WTC11 (cell line): Measurements from ENCODE around the gene SUPT3H. TPM values are rescaled to one million over a fixed set of nuclear protein-coding genes. Genes with fewer than 3 reads are reported as not detected.

Experiments used
- ATAC-seq: fragments of 200-7000 bp; cut with Tn5 transposase; 2 replicates; pipeline ENCODE4 v1.10.0; 2021; ENCODE audit warnings: mild to moderate bottlenecking, moderate library complexity
- CTCF ChIA-PET: fragments of 300-600 bp; sonication (Branson Sonifier 250); formaldehyde crosslinking; loops from one replicate; lab custom pipeline; 2021; ENCODE audit warnings: antibody characterized with exemption; lab: Charles Lee
- POLR2A ChIA-PET: fragments of 350-600 bp; sonication (Branson Sonifier 250); formaldehyde crosslinking; loops from one replicate; lab custom pipeline; 2021; ENCODE audit warnings: antibody characterized with exemption; lab: Charles Lee
- DNase-seq: peaks from one replicate; pipeline ENCODE4 v3.0.0; 2021; ENCODE audit warnings: low spot score
- H3K27ac Mint-ChIP-seq: 2 replicates; pipeline ENCODE4 v1.8.0; 2021; ENCODE audit warnings: mixed read lengths
- H3K27me3 Mint-ChIP-seq: 2 replicates; pipeline ENCODE4 v1.8.0; 2021; ENCODE audit warnings: low read depth, mild to moderate bottlenecking, moderate library complexity, mixed read lengths
- H3K36me3 Mint-ChIP-seq: 2 replicates; pipeline ENCODE4 v1.8.0; 2021; ENCODE audit warnings: mixed read lengths
- H3K4me1 Mint-ChIP-seq: 2 replicates; pipeline ENCODE4 v1.8.0; 2022; ENCODE audit warnings: mixed read lengths
- H3K4me3 Mint-ChIP-seq: 2 replicates; pipeline ENCODE4 v1.8.0; 2021; ENCODE audit warnings: mild to moderate bottlenecking, moderate library complexity, mixed read lengths
- H3K9me3 Mint-ChIP-seq: 2 replicates; pipeline ENCODE4 v1.8.0; 2021; ENCODE audit warnings: mixed read lengths
- AFF4 ChIP-seq: sonication (generic); formaldehyde crosslinking; IDR thresholded peaks from 2 replicates; pipeline ENCODE4 v1.8.1; 2023; ENCODE audit warnings: mild to moderate bottlenecking, missing genetic modification reagents, borderline replicate concordance
- ATF1 ChIP-seq: sonication (generic); formaldehyde crosslinking; IDR thresholded peaks from 2 replicates; pipeline ENCODE4 v1.8.1; 2023; ENCODE audit warnings: mild to moderate bottlenecking, moderate library complexity, missing genetic modification reagents
- ATF2 ChIP-seq: sonication (generic); formaldehyde crosslinking; IDR thresholded peaks from 2 replicates; pipeline ENCODE4 v1.8.1; 2022; ENCODE audit warnings: low read depth, missing genetic modification reagents, borderline replicate concordance
- CREM ChIP-seq: sonication (generic); formaldehyde crosslinking; IDR thresholded peaks from 2 replicates; pipeline ENCODE4 v1.8.1; 2022; ENCODE audit warnings: mild to moderate bottlenecking, missing genetic modification reagents, moderate library complexity
- CTCF ChIP-seq: fragments of 200-600 bp; IDR thresholded peaks from 2 replicates; pipeline ENCODE4 v1.8.0; 2022; ENCODE audit warnings: antibody characterized with exemption
- E2F4 ChIP-seq: sonication (generic); formaldehyde crosslinking; IDR thresholded peaks from 2 replicates; pipeline ENCODE4 v1.8.1; 2022; ENCODE audit warnings: low read depth, mild to moderate bottlenecking, moderate library complexity, missing genetic modification reagents, borderline replicate concordance
- ERG ChIP-seq: fragments of 250-450 bp; sonication (Bioruptor Pico); IDR thresholded peaks from 2 replicates; pipeline ENCODE4 v1.8.0; 2021; ENCODE audit warnings: mild to moderate bottlenecking
- ESRRA ChIP-seq: sonication (generic); formaldehyde crosslinking; IDR thresholded peaks from 2 replicates; pipeline ENCODE4 v1.8.1; 2022; ENCODE audit warnings: mild to moderate bottlenecking, missing genetic modification reagents, borderline replicate concordance
- IRF1 ChIP-seq: sonication (generic); formaldehyde crosslinking; IDR thresholded peaks from 2 replicates; pipeline ENCODE4 v1.8.0; 2023; ENCODE audit warnings: missing genetic modification reagents
- JUN ChIP-seq: sonication (generic); formaldehyde crosslinking; IDR thresholded peaks from 2 replicates; pipeline ENCODE4 v1.8.0; 2023; ENCODE audit warnings: mild to moderate bottlenecking, missing genetic modification reagents
- NFYB ChIP-seq: sonication (generic); formaldehyde crosslinking; conservative IDR thresholded peaks from 2 replicates; pipeline ENCODE4 v1.8.0; 2022; ENCODE audit warnings: low read depth, missing genetic modification reagents
- PREB ChIP-seq: sonication (generic); formaldehyde crosslinking; IDR thresholded peaks from 2 replicates; pipeline ENCODE4 v1.8.1; 2022; ENCODE audit warnings: mild to moderate bottlenecking, missing genetic modification reagents, moderate library complexity, borderline replicate concordance
- TEAD4 ChIP-seq: sonication (generic); formaldehyde crosslinking; IDR thresholded peaks from 2 replicates; pipeline ENCODE4 v1.8.0; 2022; ENCODE audit warnings: mild to moderate bottlenecking, missing genetic modification reagents
- ZNF263 ChIP-seq: sonication (generic); formaldehyde crosslinking; IDR thresholded peaks from 2 replicates; pipeline ENCODE4 v1.8.1; 2022; ENCODE audit warnings: low read depth, mild to moderate bottlenecking, moderate library complexity, missing genetic modification reagents
- ZNF317 ChIP-seq: sonication (generic); formaldehyde crosslinking; IDR thresholded peaks from 2 replicates; pipeline ENCODE4 v1.8.1; 2023; ENCODE audit warnings: low read depth, mild to moderate bottlenecking, moderate library complexity, missing genetic modification reagents, borderline replicate concordance
- ZNF512 ChIP-seq: sonication (generic); formaldehyde crosslinking; IDR thresholded peaks from 2 replicates; pipeline ENCODE4 v1.8.1; 2022; ENCODE audit warnings: missing genetic modification reagents, borderline replicate concordance
- total RNA-seq: library from RNA; stranded (reverse); gene quantifications from 3 replicates; pipeline ENCODE4 v1.2.3, GENCODE V29; 2021

SUPT3H gene
- total RNA-seq, 1 experiment from 2014 or later: 15.3 TPM

- Mint-ChIP-seq H3K36me3 (no peaks in the 10 kb centered on the region), H3K9me3 (no peaks in the 10 kb centered on the region; the same call in 1 of the 2 replicates), H3K27me3 (no peaks in the 10 kb centered on the region), H3K4me3 (no peak overlapping the region), H3K4me1 (no peaks in the 10 kb centered on the region), H3K27ac (no peak overlapping the region)
- ATAC-seq (no peak), DNase-seq (no peak)
- TF ChIP-seq CTCF: no peak
- no peak for TF ChIP-seq JUN (CRISPR knock-in tag)
- TF ChIP-seq ESRRA (CRISPR knock-in tag): no peak
- TF ChIP-seq ATF1 (CRISPR knock-in tag): no peak
- no peak for TF ChIP-seq ERG (CRISPR knock-in tag)
- no peak for TF ChIP-seq E2F4 (CRISPR knock-in tag)
- no peak for TF ChIP-seq ZNF263 (CRISPR knock-in tag)
- TF ChIP-seq CREM: no peak
- TF ChIP-seq IRF1 (CRISPR knock-in tag): no peak
- TF ChIP-seq PREB (CRISPR knock-in tag): no peak
- TF ChIP-seq ZNF317 (CRISPR knock-in tag): no peak
- no peak for TF ChIP-seq ZNF512 (CRISPR knock-in tag)
- TF ChIP-seq AFF4 (CRISPR knock-in tag): no peak
- TF ChIP-seq TEAD4: no peak
- no peak for TF ChIP-seq ATF2
- no peak for TF ChIP-seq NFYB
- POLR2A ChIA-PET: no interaction called here
- CTCF ChIA-PET: interaction anchor here (0.6 kb wide), 1 partner anchor 387 kb away, joined by 3 read pairs; no protein-coding TSS in a partner anchor
Observed at GRCh38 chr6:44855562-44856411, 521.9 kb downstream of the SUPT3H start.
